Fibroblast of gingiva (primary cell): ENCODE data around the gene ATP11B.
"Not testable (repeated sequence)": the region's sequence is repeated elsewhere in the genome, so short reads cannot be mapped to it uniquely, and the experiment has no call there.

Experiments
- DNase-seq: peaks from one replicate; pipeline ENCODE4 v3.0.0-alpha.2; 2011; ENCODE audit warnings: low read depth

ATP11B gene

DNA sequence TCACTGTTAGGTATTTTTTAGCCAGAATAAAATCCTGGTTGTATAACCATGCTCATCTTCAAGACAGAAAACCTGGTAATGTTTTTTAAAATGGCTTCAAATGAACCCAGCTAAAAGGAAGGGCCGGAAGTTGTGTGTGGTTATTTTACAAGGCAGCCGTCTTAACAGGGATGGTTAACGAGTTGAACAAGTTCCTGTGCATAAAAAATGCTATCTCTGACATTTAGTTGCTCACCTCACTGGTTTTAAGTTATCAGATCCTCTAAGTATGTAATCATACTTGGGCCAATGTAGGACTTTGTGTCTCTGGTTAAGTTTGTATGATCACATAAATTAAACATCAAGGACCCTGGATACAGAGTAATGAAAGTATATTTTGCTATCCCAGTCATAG is 2.1 kb downstream of the ATP11B start:
- DNase-seq: no peak

DNA sequence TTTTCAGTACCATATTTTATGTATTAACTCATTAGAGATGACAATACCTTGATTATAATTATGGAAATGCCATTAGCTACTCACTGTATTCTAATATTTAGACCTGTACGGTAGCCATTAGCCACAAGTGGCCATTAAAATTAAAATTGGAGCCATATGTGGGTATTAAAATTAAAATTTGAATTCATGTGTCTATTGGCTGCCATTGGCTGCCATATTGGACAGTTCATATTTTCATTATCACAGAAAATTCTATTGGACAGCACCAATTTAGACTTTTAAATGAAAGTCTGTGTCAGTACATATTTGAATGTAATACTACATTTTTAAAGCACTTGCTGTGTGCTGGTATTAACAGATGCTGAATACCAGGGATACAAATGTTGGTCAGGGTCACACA is 3.0 kb downstream of the ATP11B start:
- DNase-seq: no peak

DNA sequence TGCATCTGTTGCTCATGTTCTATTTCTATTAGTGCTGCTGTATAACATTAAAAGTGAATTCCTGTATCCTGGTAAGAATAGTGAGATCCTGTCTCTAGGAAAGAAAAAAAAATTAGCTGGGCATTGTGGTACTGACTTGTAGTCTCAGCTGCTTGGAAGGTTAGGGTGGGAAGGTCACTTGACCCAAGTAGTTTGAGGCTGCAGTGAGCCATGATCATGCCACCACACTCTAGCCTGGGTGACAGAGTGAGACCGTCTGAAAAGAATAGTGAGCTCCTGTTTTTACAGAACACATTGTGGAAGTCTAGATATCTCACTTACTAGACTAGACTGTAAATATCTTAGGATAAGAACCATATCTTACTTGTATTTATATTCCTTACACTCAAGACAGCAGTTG is 4.6 kb downstream of the ATP11B start:
- no peak for DNase-seq

DNA sequence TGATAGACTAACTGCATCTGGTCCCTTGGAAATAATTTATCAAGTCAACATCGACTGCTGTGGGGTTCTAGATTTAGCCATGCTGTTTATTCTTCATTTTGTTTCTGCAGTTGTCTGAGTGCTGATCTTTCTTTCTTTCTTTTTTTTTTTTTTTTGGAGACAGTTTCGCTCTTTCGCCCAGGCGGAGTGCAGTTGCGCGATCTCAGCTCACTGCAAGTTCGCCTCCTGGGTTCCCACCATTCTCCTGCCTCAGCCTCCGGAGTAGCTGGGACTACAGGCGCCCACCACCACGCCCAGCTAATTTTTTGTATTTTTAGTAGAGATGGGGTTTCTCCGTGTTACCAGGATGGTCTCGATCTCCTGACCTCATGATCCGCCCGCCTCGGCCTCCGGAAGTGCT is 5.8 kb downstream of the ATP11B start:
- not testable (repeated sequence) for DNase-seq

DNA sequence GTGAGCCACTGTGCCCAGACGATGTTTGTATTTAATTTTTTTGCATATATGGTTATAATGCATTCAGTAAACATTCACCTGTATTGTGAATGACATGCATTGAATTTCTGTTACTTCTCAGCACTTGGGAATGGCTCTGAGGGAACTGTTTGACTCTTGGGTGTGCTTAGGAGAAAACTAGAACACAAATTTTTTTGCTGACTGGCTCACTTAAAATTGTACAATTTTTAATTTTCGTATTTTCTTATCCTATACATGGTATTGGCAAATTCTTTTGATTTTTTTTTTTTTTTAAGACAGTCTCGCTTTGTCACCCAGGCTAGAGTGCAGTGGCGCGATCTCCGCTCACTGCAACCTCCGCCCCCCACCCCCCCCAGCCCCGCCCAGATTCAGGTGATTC is 7.2 kb downstream of the ATP11B start:
- no peak for DNase-seq

DNA sequence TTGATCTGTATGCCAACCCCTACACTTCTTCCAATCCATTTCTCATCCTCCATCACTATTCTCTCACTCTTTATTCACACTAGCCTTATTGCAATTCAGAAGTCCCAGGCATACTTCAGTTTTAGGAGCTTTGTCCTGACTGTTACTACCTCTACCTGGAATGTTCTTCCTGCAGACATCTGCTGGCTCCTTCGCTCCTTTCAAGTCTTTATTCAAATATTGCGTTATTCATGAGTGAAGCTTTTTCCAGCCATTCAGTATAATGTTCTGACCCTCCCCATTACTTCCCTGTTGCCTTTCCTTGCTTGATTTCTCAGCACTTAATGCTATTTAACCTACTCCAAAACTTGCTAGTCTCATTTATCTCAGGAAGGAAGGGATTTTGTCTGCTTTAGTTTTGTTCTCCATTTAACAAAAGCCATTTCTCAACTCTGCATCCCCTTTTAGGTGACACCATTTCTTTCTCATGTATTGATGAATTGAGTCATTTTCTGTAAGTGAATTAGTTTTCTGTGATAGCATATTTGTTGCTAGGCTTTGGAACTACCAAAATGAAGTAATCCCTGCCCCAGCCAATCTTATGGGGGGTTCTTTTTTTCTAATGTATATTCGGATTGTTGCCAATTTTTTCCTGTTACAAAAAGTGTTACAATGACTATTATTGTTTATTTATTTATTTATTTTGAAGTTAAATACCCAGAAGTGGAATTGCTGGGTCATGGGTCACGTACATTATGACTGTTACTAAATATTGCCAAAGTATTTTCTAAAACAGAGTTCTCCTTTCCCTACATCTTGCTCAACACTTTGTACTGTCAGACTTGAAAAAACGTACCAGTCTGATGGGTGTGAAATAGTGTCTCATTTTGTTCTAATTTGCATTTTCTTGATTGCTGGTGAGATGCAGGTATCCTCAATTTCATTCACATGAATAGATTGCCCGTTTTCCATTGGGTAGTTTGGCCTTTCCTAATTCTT is 9.4 kb downstream of the ATP11B start:
- peak; percentile 4 for DNase-seq

DNA sequence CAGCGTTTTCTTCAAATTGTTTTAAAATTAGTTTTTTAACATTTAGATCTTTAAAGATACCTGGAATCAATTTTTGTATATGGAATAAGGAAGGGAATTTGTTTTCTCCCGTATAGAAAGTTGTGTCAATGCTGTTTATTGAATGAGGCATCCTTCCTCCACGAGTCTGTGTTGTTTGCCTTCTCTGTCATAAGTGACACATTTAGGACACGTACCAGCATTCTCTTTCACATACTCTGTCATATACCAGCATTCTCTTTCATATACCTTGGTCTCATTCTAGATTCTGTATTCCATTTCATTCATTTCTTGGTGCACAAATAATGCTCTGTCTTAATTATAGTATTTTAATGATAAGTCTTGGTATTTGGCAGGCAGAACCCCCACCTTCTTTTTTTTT is 10.3 kb downstream of the ATP11B start:
- DNase-seq: no peak

DNA sequence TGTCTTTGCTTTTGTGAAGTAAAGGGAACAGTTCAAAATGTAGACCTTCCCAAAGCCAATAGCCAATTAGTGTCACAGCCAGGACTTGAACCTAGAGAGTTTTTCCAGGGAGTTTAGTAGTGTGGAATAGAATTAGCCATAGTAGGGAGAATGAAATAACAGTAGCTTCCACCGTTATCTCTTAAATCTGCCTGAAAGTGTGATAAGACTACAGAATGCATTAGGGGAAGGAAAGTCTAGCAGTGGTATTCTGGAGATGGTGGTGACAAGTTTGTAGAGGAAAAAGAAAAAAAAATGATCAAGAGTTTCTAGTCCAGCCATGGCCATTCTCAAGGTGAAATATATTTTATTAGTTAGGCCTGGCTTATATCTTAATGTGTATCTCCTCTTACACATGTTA is 13.8 kb downstream of the ATP11B start:
- no peak for DNase-seq

DNA sequence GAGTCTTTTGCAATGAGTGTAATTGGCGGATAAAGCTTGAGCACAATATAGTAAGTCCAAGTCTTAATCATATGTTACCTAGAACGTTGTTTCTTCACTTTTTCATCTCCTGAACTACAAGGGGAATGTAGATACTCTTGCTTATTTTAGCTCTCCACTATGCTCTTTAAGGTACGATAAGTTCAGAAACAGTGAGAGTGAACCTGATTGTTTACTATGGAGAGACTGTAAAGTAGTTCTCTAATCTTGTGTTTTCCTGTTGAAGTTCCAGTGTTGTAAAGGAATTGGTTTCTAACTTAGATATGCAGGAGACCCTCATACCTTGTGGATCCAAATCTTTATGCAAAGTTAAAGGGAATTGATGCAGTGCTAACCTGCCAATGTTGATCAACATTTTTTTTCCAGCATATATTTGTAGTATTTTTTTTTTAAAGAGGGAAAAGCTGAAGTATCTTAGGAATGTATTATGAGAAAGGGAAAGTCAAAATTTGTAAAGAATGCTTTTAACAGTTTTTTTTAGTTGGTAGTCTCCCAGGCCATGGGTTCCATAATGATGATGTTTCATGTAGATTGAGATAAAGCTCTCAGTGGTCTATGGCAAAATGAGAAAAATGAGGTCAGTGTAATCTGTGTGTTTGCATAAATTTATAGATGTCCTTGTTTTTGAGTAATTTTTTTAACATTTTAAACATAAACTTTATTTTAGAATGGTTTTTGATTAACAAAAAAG is 14.9 kb downstream of the ATP11B start:
- no peak for DNase-seq

DNA sequence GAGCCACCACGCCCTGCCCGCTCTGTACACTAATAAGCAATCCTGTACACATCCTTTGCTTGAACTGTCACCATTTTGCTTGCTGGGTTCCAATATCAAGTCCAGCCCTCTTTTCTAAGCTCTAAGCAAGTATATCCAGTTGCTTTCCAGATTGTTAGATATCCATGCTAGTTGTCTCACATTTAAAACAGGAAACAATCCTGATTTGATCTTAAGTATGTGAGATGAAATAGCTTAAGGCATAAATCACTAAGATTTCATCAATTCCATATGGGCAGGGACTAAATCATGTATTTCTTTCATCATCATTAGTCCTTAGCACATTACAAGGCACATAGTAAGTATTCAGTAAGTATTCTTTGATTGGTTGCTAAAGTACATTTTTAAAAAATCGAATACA is 16.2 kb downstream of the ATP11B start:
- DNase-seq: peak; percentile 30

DNA sequence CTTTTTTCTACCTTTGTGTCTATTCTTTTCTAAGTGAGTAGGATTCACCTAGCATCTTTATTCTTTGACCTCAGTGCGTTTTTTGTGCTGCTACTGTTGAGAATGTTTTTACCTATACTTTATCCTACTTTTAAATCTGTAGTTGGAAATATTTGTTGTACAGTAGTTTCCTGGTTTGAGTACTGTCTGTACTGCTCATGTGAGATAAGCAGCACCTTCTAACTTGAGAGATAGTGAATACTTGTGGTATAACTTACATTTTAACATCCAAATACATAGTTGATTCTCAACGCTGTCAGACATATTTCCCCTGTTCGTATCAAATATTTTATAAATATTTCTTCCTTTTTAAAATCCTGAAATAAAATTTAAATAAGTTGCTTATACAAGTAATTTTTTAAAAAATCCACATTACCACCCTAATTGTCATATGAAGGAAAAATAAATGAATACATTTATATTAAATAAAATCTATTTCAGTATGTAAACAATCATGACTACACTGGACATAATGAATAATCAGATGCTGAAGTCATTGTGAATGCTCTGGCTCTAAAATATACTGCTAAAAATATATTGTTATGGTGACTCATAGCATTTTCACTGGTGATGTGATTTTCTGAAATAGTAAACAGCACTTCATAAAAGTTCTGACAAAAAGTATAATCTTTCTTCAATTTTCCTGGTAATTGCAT is 17.4 kb downstream of the ATP11B start:
- no peak for DNase-seq

DNA sequence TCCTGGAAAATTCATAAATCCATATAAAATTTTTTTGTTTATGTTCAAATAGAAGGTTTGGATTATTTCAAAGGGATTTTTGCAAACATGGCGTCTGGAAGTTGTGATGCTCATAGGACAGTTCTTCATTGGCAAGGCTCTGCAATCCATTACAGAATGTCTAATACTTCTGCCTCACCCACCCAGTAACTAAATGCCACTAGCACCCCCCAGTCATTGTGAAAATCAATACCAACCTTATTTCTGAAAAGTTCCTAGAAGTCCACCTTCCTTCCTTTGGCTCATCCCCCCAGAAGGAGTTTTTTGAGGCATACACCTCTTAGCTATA is 17.9 kb downstream of the ATP11B start:
- no peak for DNase-seq

DNA sequence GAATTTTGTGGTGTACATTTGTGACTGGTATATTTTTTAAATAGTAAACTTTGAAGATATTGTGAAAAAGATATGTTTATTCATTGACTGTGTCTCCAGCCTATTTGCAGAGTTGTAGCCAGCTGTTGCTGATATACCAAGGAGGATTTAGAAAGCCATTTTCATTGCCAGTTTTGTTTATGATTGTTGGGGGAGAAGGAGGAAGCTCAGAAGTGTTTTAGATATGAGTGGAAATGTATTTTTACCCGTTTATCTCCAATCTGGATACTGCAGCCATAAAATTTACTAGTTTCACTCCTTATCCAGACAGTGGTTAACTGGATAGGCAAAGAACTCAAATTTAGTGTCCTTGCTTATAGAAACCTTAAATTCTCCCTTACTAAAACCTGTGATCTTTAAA is 18.8 kb downstream of the ATP11B start:
- no peak for DNase-seq

DNA sequence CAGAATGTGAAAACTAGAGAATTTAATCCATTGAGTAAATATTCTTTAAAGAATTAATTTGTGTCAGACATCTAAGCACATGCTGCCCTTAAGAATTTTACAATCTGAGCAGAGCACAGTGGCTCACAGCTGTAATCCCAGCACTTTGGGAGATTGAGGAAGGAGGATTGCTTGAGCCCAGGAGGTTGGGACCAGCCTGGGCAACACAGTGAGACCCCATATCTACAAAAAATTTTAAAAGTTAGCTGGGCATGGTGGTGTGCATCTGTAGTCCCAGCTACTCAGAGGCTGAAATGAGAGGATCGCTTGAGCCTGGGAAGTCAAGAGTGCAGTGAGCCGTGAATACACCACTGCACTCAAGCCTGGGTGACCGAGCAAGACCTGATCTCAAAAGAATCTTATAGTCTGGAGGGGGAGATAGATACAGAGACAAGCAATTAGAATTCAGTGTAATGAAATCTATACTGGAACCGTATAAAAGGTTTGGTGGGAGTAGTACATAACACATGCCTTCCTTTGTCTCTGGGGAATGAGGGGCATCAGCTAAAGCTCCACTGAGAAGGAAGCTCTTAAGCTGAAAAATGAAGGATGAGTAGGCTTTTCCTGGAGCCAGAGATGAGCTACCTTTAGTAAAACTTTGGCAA is 21.2 kb downstream of the ATP11B start:
- DNase-seq: no peak

DNA sequence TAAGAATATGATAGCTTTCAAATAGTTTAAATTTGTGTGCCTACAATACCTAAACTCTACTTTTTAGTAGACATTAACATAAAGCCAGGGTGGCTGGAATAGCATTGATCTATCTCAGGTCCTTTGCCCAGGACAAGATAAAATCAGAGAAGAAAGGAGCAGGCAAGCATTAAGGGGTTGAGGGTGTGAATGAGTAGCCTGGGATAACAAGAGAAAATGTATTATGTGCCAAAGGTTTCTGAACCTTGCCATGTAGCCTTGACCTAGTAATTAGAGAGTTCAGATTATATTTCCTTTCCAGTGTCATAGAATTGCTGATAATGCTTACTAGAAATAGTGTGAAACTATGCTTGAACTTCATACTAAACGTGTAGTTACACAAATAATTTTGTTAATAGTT is 22.9 kb downstream of the ATP11B start:
- DNase-seq: no peak

DNA sequence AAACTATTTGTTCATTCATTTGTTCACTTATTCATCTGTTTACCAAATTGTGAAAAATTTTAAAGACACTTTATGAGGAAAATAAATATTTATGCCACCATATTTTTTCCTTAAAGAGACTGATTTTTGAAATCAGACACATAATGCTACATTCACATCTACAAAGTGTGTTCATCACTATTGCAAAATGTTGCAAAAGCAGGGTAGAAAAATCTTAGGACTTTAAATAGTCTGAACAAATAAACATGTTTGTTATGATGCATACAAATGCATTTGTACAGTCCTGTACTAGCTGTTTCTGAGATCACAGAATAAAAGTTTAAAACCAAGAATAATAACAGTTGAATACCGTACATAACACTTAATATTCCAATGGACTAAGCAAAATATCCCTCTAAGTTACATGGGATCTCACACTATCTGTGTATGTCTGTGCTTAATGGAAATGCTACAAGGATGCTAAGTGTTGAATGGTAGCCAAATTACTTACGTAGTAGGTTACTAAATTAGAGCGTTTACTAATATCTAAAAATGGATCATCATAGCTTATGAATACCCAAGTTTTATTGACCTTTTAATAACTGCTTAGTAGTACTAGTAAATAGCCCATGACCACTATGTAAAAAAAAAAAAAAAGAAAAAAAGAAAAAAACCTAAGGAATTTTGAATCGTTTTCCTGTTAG is 25.1 kb downstream of the ATP11B start:
- peak; percentile 50 for DNase-seq

DNA sequence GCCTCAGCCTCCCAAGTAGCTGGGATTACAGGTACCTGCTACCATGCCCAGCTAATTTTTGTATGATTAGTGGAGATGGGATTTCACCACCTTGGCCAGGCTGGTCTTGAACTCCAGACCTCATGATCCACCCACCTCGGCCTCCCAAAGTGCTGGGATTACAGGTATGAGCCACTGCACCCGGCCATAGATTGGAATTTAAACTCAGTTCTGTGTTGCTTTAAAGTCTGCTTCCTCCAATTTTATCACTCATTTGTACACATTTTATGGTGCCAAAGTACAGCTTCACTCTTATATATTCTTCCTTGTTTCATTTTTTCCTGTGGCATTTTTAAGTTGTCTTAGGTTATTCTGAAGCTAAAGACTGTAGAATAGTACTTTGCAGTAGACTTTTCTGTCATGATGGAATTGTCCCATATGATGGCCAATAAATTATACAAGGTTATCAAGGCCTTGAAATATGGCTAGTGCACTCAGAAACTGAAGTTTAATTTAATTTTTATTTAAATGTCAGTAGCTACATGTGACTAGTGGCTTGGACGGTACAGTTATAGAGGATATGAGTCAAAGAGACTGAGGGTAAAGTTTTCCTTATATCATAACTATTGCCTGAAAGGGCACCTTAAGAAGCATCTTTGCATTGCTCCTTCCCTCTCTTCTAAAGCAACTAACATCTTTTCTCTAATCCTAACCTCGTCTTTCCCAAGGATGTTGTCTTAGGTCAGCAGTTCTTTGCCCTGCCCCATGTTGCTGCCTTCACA is 28.1 kb downstream of the ATP11B start:
- DNase-seq: no peak

DNA sequence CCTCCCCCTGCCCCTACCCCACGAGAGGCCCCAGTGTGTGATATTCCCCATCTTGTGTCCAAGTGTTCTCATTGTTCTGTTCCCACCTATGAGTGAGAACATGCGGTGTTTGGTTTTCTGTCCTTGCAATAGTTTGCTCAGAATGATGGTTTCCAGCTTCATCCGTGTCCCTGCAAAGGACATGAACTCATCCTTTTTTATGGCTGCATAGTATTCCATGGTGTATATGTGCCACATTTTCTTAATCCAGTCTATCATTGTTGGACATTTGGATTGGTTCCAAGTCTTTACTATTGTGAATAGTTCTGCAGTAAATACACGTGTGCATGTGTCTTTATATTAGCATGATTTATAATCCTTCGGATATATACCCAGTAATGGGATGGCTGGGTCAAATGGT is 29.0 kb downstream of the ATP11B start:
- DNase-seq: not testable (repeated sequence)

DNA sequence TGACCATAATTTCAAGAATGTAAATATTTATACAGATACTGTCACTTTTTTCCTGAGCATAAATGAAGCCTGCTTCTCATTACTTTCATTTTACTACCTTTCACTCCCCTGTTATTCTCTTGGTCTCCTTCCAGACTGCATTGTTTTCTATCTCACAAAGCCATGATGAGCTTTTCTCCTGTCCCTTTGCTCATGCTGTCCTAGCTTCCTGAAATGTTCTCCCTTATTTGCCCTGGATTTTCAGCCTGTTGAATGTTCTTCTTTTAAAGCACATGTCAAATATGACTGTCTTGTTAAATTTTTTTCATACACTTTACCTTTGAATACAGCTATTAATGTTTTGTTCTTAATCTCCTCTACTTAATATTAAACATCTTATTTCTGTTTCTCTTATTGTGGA is 31.7 kb downstream of the ATP11B start:
- DNase-seq: no peak

DNA sequence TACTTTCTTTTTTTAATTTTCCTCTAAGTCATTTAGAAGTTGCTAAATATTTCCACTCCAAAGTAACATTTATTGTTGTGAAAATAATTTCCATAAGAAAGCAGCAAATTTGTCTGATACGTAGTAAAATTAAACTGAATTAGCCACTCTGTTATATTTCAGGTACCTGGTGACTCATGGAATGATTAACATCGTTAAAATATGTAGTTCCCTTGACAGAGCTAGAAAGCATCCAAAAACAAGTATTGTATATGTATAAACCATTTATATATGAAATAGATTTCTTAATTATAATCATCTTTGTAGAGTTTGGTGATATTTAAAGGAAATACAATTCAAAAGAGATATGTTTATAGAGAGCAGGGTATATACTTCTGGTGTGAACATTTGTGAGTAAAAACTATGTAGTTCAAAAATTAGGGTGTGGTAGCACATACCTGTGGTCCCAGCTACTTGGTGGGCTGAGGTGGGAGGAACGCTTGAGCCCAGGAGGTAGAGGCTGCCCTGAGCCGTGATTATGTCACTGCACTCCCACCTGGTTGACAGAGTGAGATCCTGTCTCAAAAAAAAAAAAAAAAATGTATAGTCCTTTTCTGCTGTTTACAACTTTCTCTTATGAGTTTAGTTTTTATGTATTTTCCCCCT is 36.6 kb downstream of the ATP11B start:
- no peak for DNase-seq
